Measurements from ENCODE around the gene FLII.

DNA sequence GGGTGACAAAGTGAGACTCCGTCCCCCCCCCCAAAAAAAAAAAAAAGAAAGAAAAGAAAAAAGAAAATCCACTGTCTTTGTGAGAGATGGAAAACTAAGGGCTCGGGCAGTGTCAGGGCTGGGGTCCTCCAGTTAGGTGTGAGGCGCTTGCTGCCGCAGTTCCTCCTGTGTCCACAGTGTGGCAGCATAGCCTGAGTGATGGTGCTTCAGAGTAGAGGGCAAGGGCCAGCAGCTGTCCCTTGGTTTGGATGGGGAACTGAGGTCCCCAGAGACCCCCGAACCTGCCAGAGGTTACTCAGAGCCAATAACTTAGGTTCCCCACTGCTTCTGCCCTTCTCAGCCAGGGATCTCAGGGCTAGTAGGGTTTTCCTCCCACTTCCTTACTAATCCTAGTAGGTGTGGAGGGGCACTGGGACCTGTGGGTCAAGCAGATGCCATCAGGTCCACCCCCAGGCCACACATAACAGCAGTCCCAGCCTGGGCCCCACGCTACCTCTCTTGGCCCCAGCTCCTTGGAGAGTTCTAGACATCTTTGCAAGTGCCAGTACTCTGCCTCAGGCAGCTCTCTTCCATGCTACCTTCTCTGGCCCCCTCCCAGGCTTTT is 41.0 kb downstream of the FLII start:
- TF ChIP-seq, protein P1, sequence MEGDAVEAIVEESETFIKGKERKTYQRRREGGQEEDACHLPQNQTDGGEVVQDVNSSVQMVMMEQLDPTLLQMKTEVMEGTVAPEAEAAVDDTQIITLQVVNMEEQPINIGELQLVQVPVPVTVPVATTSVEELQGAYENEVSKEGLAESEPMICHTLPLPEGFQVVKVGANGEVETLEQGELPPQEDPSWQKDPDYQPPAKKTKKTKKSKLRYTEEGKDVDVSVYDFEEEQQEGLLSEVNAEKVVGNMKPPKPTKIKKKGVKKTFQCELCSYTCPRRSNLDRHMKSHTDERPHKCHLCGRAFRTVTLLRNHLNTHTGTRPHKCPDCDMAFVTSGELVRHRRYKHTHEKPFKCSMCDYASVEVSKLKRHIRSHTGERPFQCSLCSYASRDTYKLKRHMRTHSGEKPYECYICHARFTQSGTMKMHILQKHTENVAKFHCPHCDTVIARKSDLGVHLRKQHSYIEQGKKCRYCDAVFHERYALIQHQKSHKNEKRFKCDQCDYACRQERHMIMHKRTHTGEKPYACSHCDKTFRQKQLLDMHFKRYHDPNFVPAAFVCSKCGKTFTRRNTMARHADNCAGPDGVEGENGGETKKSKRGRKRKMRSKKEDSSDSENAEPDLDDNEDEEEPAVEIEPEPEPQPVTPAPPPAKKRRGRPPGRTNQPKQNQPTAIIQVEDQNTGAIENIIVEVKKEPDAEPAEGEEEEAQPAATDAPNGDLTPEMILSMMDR (IDR thresholded peaks at IDR 0.05), result peak in 3 of 4 experiments; percentile 78 to 90 (median 87)
- TF ChIP-seq EP300 (IDR thresholded peaks at IDR 0.05) (no peak), POLR2A (IDR thresholded peaks at IDR 0.05) (no peak), POLR2AphosphoS5 (IDR thresholded peaks at IDR 0.05) (no peak)
